HG03521 (cell line): Measurements from ENCODE around the gene SPTB.

ENCODE experiments used
- ATAC-seq: cut with Tn5 transposase; IDR thresholded peaks from one replicate; pipeline ENCODE4 v1.9.1; 2021; ENCODE audit warnings: mild to moderate bottlenecking, moderate library complexity; ENCODE audit not compliant: unreplicated experiment

The SPTB gene

GRCh38 chr14:64717870-64718269, 161.8 kb downstream of the SPTB start:
- no peak for ATAC-seq

DNA sequence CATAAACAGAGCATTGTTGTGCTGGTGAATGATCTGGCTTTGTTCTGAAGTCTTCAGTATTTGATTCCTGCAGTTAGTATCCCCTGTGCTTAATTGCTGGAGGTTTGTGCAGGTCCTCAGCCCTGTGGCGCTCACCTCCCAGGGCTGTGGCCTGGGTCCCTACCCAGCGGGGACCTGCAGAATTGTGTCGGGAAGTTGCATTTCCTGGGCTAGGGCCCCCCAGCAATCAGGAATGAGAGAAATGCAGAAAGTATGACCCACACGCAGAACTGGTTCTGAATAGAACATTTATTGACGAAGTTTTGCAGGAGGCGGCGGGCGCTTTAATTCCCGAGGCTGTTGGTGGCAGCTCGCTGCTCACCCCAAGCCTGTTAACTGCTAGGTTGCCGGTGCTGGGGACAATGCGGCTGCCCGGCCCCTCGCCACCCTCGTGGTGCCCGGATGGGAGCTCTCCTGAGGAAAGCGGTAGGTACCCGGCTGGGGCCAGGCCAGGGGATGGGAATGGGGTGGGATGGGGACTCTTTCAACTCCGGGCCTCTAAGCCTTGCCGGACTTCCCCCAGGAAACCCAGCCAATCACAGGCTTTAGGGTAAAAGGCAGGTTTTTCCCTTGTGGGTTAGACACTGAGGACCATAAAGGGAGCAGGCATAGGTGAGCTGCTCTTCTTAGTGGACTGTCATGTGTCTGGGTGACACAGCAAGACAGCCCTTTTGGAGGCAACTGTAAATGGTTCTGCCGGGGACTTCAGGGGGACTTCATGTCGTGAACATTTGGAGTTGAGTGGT, 163.9 kb downstream of the SPTB start:
- no peak for ATAC-seq

DNA sequence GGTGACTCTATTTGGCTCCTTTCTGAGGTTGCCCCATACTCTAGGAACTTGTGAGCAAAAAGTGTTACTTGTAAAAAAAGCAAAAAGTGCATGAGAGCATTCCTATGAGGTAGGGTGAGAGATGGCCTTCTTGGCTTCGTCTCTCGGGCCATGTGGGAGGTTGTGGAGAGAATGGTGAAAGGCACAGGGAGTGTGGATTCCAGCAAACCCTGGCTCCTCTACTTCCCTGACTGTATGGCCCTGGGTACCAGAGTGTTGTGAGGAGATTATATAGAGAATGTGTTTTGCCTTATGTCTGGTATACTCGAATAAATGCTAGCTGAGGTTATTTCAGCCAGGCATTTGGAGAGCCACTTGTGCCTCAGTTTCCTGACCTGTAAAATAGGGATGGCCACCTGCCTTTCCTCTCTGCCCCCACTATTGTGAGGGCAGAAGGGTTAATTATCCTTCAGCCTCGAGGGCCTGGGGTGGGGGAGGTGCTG, 164.5 kb downstream of the SPTB start:
- no peak for ATAC-seq

DNA sequence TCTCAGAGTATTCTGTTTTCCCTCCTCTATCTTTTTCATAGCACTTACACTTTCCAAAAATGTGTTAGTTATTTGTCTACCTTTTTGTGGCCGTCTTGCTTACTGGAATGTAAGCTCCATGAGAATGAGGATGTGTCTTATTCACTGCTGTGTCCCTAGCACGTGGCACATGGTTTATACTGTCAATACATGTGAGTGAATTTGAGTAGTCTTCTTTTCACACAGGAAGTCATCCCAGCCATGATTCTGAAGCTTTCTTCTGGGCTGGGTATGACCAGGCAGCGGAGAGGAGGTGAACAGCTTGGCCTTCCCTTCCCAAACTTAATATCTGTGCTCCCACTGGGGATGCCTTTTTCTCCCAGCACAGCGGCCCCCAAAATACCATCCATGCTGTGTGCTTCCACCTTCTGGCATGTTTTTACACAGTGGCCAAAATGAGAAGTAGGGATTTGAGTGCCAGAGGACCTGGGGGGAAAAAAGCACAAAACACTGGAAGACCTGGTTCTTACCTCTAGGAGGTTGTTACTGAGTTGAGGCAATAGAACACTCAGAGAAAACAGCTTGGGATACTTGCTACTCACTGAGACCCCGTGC, 165.2 kb downstream of the SPTB start:
- ATAC-seq: no peak

- no peak for ATAC-seq
These were observed 166.0 kb downstream of the SPTB start for GRCh38 chr14:64713677-64714076.

- no peak for ATAC-seq
These were observed 168.7 kb downstream of the SPTB start for GRCh38 chr14:64711039-64711438.

- no peak for ATAC-seq
These were observed 170.6 kb downstream of the SPTB start for GRCh38 chr14:64709126-64709525.

- no peak for ATAC-seq
These were observed 171.3 kb downstream of the SPTB start for GRCh38 chr14:64708148-64709004.

GRCh38 chr14:64707661-64708060, 172.0 kb downstream of the SPTB start:
- ATAC-seq: no peak

DNA sequence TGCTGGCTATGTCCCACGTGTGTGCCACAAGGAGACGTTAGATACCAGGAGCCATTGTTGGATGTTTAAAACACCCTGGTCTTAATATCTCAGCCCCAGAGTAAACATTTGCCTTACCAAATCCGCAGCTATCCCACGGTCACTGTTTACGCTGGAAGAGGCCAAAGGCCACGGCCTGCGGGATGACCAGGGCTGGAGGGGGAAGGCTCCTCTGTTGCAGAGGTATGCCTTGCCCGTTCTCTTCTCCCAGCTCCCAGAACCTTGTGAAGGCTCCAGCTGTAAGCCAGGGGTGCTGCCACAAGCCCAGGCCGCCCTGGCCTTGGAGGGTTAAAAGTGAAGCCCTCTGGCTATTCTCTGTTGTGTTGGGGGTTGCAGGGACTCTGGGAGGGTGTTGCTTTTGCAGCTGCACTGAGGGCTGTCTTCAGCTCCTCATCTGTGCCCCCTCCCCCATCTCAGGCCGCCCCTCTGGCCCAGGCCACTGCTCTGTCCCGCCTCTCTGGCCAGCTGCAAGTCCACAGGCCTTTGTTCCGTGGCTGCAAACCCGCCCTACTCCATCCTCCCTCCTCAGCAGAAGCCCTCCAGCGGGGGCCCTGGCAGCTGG, 173.0 kb downstream of the SPTB start:
- no peak for ATAC-seq

DNA sequence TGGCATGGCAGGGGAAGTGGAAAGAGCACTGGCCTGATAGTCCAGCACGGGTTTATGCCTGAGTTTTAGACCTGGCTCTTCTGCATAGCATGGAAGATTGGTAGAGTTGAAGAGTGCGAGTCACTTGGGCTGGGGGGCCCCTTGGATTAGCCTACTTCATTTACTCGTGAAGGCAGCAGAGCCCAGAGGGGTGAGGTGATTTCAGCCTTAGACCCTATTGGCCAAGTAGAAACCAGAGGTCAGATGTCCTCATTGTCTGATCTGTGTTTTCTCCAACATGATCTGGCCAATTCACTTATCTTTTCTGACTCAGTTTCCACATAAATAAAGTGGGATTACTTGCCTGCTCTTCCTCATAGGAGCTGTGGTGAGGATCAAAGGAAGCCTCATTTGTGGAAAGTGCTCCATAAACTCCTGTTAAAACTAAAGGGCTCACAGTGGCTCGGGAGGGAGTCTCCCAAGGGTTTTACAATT, 173.6 kb downstream of the SPTB start:
- no peak for ATAC-seq

DNA sequence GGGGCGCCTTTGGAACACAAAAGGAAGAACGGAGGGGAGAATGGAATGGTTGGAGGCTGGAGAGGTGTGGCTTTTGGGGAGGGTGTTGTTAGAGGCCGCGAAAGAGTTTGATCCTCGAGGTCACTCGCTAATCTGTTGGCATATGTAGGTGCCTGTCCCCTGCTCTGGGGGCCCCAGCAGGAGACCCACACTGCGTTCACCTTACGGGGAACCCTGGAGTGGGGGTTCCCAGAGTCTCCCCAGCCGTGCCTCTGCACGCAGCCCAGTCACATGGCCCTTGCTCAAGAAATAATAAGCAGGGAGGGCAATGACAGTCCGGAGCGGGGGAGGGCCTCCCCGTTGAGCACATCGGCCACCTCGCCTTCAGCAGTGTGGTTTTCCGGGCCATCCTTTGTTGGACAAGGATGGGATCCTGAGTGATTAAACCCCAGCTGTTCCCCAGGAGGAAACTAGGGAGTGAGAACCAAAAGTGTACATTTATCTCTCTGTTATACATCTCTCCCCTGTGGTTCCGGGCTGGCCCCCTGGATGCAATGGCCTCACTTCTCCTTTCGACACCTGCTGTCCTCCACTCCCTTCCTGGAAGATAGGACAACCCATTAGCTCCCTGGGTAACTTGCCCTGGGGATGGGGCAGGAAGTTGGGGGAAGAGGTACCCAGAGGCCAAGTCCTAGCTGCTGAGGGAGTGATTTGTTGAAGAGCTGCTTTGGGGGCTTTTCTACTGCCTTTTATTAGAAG, 174.2 kb downstream of the SPTB start:
- no peak for ATAC-seq

DNA sequence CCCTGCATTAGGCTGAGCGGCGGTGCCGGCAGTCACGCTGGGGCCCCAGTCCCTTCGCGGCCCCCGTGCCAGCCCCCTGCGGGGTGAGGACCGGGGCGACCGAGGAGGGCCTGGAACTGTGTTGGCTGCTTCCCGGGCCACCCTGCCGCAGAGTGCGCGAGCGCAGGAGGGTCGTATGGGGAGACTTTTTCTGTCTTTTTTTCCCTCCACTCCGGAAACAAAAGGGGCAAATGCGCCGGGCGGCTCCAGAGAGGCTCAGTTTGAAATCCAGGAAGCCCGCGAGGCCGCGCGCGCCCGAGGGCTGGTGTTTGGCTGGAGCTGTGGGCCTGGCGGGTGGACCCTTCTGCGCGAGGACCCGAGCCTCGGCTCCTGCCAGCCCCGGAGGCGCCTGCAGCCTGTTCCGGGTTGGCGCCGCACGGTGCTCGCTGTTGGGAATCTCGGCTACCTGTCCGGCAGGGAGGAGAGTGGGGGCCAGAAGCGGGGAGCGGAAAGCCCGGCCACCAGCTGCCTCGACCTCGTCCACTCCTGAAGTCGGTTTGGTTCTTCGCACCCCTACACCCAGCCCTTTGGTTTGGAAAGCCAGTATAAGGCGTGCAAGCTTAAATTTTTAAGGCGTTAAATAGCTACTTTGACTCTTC, 174.8 kb downstream of the SPTB start:
- no peak for ATAC-seq

GRCh38 chr14:64704143-64704742, 175.5 kb downstream of the SPTB start, which contains the start of gene PLEKHG3:
PLEKHG3 (plus strand) TSS chr14:64704424; CDS start chr14:64727632, 23,208 bp downstream.
- ATAC-seq: no peak

GRCh38 chr14:64703395-64704142, 176.1 kb downstream of the SPTB start:
- ATAC-seq: no peak

DNA sequence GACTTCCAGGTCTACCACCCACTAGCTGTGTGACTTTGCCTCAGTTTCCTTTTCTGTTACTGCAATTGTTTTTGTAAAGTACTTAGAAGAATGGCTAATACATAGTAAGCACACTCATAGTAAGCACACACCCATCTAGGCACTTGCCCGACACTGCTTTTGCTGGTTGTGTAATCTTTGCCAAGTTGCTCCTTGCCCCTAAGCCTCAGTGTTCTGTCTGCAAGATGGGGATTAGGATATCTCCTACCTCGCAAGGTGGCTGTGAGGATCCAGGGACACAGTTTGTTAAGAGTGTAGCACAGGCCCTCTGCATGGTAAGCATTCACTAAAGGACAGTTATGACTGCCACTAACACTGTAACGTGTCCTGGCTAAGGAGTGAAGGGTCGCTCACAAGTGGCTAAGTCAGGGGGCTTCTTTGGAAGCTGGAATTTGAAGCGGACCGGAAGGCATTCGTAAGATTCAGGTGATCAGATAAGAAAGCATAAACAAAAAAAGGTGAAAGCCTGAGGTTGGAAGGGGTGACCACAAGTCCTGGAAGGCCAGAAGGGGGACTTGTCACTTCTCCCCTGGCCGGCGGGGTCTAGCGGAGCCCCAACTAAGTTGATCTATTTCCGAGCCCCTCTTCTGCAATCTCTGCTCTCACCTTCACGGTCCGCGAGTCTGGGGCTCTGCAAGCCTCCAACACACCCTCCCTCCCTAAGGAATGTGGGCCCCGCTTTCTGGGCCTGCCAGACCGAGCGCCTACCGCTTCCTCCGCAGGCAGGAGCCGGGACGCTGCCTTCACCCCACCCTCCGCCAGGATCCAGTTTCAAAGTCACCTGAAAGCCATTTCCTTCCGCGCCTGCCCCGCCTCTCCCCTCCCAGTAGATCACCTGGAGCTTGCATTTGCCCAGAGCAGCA, 177.0 kb downstream of the SPTB start:
- ATAC-seq: no peak

DNA sequence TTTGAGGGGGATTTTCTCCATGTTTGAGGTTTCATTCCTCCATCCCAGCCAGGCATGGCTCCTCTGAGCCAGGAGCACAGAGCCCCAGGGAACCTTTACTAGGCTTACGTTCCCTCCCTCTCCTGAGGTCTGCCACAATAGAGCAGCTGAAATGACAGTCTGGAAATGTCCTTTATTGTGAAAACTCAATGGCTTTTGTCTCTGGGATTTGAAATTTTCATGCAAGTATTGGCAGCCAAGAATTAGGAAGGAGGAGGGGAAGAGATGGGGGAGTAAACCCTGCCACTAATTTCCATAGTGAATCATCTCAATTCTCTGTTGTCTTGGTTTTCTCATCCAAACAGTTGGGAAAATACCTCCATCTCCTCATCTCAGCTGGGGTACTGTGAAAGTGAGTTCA, 178.0 kb downstream of the SPTB start:
- no peak for ATAC-seq

GRCh38 chr14:64700894-64701293, 178.8 kb downstream of the SPTB start:
- no peak for ATAC-seq
